ENCODE measurements around the gene SEC62.

SEC62 gene, protein sequence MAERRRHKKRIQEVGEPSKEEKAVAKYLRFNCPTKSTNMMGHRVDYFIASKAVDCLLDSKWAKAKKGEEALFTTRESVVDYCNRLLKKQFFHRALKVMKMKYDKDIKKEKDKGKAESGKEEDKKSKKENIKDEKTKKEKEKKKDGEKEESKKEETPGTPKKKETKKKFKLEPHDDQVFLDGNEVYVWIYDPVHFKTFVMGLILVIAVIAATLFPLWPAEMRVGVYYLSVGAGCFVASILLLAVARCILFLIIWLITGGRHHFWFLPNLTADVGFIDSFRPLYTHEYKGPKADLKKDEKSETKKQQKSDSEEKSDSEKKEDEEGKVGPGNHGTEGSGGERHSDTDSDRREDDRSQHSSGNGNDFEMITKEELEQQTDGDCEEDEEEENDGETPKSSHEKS

DNA sequence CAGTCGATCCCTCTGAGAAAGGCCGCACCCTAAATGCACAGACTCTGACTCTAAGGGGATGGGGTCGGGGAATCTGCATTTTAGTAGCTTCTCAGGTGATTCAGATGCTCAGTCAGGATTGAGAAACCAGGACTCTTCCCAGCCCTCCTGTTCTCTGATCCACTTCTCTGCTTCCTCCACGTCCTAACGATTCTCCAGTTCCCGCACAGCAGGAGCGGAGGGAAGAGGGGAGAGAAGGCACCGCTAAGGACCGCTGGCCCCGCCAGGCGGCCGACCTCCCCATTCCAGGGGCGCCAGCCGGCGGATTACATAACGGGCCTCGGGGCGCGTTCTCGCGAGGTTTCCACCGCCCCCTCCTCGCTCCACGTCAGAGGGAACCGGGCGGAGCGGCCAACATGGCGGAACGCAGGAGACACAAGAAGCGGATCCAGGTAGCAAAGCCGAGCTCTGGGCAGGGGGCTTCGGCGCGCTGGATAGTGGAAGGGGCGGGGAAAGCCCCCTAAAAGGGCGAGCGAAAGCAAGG lies at the start of gene SEC62:
Gene SEC62 (plus strand): TSS at position 380 of the 523 bp plus-strand sequence. CDS start 16 bp downstream, at position 396.
- DNase-seq, result peak; percentile 92 to 99 (median 96)
- intact Hi-C loops (cut with DNase I), result loop anchor here (2.0 to 10.0 kb wide), 3 partner anchors 104 to 214 kb away; partner anchors contain the start of genes MYNN and PHC3

DNA sequence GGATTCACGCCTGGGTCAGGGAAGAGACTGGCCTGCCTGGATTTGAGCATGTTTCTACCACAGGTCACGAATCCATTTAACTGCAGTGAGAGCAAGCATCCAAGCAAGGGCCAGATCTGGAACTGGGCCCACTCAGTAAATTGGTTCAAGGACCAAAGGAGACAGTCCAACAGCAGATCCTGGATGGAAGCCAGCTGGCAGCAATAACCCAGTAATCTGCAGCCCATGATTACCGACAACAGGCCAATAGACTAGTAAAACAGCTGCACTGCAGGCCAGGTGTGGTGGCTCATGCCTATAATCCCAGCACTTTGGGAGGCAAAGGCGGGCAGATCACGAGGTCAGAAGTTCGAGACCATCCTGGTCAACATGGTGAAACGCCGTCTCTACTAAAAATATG lies 43.4 kb upstream of the SEC62 start:
- DNase-seq, result peak in 1 of 10 donors; percentile 16

DNA sequence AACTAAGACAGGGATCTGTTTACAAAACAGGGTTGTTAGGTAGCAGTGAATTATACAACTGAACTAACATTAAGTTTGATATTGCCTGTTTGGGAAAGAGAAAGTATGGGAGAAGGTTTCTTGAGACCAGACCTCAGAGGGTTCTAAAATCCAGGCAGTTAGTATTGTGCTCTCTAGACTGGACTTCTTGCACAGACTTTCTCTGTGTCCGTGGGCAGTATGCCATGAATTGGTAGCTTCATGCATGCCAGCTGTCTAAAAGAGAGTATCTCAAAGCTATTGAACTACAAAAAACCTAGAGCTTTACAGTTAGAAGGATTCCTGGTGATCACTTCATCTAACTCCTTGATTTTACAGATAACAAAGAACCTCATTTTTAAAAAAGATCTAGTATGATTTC lies 42.8 kb upstream of the SEC62 start:
- intact Hi-C loops (cut with DNase I), result no loop called here

More for the DNA sequence above, 43.4 kb upstream of the SEC62 start:
- intact Hi-C loops (cut with DNase I), result no loop called here

DNA sequence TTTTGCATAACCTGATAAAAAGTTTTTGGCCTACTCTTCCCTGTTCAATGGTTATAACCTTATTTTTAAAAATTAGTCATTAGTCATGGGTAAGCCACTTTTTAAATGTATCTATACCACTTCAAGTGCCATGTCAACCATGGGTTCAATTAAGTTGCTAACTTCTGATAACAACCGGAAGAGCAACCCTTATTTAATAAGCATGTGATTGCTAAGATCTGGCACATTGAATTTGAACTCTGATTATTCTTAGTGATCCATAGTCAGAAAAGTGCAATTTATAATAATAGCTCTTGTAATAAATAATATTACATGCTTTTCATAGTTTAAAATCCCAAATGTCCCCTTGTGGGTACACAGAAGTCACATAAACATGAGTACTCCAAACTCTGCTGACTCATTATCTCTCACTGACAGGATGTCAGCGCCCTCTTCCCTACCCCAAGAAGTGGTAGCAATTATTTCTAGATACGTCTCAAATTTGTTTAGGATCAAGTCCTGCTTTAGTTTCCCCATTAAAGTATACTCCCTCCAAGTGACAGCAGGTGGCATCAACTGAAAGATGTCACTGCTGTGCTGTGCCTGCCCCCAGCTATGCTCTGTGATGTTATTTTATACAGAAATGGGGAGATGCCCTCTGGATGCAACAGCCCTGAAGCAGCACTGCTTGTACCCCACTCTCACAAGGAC lies 36.6 kb upstream of the SEC62 start:
- no peak for DNase-seq
- intact Hi-C loops (cut with DNase I), result no loop called here

More for the DNA sequence above, 42.8 kb upstream of the SEC62 start:
- DNase-seq, result no peak

DNA sequence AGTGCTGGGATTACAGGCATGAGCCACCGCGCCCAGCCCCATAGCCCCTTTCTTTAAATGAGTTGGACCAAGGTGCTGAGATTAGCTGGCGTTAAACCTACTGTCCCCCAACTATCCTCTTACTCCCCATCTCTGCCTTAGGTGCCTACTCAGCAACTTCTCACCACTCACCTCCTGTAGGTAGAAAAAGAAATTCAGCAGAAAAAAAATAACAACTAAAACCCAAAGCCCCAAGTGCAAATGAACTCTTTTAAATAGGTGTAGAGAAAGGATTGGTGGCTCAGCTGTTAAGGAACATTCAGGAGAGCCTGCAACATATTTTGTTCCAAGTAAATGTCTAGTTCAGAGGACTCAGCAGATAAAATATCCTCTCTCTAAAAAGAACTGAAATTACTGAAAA lies 35.8 kb upstream of the SEC62 start:
- no peak for DNase-seq
- intact Hi-C loops (cut with DNase I), result no loop called here

DNA sequence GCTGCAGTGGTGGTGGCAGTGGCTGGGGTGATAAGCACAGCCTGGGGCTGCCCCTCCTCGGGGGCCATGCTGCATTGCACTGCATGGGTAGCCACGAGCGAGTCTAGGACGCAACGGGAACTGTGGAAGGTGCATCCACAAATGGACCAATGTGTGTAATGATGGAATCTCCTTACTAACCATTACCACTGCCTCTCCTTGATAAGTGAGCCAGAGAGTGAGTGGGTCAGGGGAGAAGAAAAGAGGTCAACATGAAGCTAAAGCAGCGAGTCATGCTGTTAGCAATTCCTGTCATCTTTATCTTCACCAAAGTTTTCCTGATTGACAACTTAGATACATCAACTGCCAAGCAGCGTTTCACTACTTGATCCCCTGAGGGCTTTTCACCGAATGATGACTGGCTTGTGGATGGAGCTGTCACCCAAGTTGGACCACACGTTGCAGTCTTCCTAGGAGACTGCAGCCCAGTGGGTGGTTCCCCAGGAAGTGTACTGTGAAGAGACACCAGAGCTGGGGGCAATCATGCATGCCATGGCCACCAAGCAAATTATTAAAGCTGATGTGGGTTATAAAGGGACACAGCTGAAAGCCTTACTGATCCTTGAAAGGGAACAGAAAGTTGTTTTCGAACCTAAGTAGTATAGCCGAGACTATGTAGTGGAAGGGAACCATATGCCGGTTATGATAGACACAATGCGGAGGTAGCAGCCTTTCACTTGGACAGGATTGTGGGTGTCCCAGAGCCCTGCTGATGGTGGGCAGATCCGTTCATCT lies 34.7 kb upstream of the SEC62 start:
- intact Hi-C loops (cut with DNase I), result no loop called here

DNA sequence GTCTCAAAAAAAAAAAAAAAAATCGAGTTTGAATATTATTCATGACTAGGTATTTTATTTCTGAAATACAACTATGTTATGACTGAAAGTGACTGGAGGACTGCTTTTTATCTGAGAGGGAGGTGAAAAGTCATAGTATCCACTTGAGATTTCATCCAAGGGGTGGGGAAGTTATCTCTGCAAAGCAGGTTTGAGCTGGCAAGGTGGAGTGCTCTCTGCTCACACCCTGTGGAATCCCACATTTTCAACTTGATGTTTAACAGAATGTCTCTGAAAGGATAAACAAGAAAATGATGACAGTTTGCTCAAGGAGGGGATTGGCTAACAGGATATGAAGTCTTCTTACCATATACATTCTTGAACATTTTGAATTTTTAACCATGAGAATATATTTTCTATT lies 27.3 kb upstream of the SEC62 start:
- intact Hi-C loops (cut with DNase I), result no loop called here
- DNase-seq, result no peak

More for the DNA sequence above, 34.7 kb upstream of the SEC62 start:
- no peak for DNase-seq

DNA sequence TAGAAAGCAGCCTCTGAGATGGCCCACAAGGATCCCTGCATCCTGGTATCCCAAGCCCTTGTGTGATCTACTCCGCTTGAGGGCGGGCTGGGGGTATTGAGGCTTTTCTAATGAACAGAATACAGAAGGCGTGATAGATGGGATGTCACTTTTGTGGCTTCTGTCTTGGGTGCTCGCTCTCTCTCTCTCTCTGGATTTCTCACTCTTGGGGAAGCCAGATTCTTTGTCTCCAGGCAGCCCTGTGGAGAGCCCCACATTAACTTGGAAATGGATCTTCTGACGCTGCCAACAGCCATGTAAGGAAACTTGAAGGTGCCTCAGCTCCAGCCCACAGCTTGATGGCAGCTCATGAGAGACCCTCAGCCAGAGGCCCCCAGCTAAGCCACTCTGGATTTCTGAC lies 26.9 kb upstream of the SEC62 start:
- no peak for DNase-seq
- intact Hi-C loops (cut with DNase I), result no loop called here

DNA sequence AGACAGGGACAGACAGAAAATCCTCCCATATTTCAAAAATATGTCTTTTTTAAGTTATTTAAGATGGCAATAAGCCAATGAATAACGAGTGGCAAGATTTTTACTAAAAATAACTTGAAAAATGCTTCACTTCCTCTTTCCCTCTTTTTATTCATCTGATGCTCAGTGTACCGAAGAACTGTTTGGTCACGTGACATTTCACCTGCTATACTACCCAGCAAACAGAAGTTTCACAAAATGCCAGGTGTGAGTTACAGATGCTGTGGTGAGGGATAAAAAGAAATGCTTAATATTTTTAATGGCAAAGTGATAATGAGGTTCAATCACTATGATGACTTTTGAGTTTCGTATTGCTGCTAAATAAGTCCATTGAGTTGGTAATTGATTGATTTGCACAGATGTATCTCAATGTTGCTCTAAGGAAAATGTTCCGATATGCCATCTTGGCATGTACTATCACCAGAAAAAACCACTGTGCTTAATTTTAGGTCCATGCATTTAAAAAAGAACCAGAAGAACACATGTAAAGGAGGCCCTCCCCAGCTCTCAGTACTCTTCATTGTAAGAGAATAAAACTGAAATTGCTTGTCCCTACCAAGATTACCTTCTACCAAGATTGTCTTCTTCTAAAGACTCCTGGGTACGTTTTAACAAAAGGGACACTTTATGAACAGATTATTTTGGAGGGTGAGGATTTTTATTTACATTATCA lies 26.0 kb upstream of the SEC62 start:
- no peak for DNase-seq
- intact Hi-C loops (cut with DNase I), result no loop called here

DNA sequence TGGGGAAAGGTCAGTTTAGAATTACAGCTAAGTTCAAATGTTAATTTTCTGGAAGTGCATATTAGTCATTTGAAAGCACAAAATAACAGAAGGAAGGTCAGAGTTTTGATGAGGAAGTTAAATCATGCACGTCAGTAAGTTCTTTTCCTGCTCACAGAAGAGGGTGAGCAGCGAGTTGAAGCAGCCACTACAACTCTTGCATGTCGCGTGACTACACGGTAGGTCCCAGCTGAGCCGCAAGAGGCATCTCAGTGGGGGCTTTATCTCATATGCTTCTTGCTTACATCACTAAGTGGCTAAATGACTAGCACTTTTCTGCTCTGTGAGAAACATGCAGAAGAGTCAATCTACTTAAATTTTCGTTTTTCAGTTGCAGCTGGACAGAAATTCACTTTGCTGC lies 21.3 kb upstream of the SEC62 start:
- DNase-seq, result no peak
- intact Hi-C loops (cut with DNase I), result no loop called here

DNA sequence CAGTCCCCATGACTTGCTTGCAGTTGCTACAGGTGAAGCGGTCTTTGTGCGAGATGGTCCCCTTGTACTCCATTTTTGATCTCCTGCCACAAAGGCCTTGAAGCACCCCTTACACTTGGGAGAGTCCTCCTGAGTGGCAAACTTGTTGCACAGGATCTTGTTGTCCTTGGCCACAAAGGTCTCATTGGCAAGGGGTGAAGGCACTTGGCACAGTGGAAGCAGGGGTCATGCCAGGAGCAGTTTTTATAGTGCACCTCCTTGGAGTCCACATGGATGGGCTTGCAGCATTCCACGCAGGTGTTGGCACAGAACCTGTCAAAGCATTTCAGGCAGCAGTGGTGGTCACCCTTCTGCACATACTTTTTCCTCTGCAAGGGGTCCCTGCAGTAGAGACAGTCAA lies 20.3 kb upstream of the SEC62 start:
- intact Hi-C loops (cut with DNase I), result no loop called here
- DNase-seq, result no peak

DNA sequence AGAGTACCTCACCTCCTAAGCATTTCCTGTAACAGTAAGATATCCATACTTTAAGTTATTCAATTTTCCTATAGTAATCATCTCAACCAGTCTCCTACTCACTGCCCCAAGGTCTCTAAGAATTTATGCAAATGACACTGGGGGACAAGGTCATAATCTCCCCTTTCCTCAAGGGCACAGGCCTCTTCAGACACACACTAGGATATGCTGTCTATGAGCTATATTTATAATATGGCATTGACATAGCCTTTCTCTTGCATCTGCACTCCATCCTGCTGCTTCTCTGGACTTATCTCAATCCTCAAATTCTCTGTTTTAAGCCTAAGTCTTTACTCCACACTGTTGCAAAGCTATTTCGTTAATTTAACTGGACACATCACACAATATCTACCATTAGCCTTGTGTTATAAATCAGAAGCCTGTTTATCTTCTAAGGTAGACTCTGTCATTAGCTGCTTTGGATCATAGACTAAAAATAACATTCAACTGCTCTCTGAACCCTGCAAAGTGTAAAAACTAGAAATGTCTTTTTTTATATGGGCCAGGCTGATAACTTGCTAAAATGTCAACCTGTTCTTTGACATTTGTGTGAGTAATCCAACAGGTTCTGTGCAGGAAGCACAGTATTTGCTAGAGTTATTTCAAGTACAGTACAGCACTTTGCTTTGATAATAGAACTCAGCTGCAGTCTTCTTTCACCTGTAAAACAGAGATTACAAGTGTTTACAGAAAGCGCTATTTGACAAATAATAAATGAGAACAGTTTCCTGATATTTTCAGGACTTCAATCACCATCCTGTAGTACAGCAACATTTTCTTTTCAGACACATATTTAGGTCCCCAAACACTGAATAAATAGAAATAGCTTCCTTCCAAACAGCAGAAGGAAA lies 17.8 kb upstream of the SEC62 start:
- intact Hi-C loops (cut with DNase I), result no loop called here
- DNase-seq, result no peak

DNA sequence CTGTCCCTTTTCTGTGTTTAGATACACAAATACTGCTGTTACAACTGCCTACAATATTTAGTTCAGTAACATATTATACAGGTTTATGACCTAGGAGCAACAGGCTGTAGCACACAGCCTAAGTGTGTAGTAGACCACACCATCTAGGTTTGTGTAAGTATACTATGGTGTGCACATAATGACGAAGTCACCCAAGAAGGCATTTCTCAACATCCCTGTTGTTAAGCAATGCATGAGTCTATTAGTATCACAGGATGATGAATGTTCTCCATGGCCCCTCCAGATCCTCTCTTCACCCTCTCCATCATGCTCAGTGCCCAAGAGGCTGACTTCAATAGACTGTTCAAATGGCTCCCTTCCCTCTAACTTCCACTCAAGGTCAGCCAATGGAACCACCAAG lies 14.6 kb upstream of the SEC62 start:
- intact Hi-C loops (cut with DNase I), result no loop called here
- no peak for DNase-seq

DNA sequence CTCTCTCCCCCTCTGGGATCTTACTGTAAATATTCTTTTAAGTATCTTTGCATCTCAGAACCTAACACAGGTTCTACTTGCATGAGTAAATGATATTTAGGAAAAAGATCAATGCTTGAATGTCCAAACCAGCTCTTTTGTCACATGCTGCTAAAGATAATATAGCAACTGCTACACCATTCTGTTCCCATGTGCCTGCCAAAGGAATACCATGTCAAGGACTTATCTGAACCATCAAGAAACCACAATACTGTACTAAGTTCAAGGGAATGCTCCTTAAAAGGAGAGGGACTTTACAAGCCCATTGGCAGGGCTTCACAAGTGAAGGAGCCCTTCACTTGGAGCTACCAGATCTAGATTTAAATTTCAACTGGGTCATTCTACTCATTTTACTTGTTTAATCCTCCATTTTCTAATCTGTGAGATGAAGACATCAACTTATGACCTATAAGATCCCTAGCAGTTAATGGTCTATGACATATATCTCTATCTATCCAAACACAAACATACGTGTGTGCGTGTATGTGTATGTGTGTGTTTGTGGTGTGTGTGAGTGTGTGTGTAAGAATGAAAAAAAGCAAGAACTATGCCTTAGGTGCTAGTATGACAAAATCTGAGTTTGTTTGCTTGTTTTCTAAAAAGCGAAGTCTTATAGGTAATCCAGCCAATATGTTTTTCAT lies 13.0 kb upstream of the SEC62 start:
- no peak for DNase-seq
- intact Hi-C loops (cut with DNase I), result no loop called here

DNA sequence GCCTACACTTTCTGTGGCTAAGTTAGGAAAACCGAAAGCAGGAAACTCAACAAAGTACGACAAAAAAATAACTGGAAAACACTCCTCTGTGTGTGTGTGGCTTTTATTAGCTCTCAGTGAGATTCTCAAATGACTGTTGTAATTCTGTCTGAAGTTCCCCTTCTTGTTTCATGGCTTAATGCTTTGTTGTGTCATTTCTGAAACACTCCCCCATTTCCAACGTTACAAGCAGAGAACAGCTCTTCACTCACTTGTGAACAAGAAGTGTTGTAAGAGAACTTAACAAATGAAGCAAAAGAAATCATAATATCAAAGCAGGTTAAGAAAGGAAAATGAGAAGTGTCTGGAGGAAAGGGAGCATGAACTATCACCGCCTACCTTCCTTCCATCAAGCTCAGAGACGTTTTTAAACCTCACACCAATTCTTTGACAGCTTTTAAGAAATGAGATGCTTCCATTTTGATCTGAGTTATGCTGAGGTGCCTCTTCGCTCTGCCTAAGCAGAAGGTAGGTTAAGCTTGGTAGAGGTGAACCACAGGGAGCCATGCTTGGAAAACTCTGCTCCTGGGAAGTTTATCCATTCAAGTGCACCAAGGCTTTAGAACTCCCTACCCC lies 12.4 kb upstream of the SEC62 start:
- intact Hi-C loops (cut with DNase I), result no loop called here
- no peak for DNase-seq

DNA sequence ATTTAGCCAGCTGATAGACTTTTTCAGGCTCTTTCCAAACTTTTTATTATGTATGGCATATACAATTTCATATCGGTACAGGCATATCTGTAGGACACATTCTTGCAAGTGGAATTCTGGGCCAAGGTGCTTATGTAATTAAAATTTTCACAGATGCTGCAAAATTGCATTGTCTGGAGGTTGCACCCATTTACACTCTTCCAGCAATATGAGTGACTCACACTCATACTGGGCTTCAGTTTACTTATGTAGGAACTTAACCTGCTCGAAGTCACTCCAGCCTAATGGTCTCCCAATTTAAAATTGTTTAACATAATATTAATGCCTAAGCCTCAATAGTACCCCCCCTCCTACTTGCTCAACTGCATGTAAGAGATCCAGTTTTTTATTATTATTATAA lies 11.2 kb upstream of the SEC62 start:
- DNase-seq, result no peak
- intact Hi-C loops (cut with DNase I), result no loop called here

DNA sequence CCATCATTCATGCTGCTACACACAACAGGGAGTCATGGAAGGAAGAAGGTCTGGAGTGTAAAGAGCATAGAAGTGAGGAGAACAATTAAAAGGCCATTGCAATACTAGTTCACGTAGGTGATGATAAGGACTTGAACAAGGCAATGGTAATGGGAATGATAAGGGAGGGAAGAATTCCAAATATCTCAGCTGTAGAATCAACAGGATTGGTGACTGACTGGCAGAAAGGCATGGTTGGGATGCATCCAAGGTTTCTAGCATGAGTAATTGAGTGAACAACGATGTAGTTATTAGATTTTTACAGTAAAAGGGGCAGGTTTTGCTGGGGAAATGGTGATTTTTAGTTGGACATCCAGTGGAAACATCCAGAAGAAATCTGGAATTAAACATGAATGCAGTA lies 2.4 kb upstream of the SEC62 start:
- DNase-seq, result no peak
- intact Hi-C loops (cut with DNase I), result loop anchor here (10.0 kb wide), 1 partner anchor 189 kb away; the partner anchor contains the start of gene MYNN

Measured in posterior cingulate gyrus (tissue), 11 donors.